DND-41 (cell line): ENCODE measurements around the gene MYLK.

ENCODE experiments used
- ATAC-seq: fragments of 200-7000 bp; cut with Tn5 transposase; 3 replicates; pipeline ENCODE4 v1.9.1; 2021; ENCODE audit warnings: low read depth; ENCODE audit not compliant: insufficient read depth
- DNase-seq: peaks from one replicate; pipeline ENCODE4 v3.0.0-alpha.2; 2020
- H2AFZ ChIP-seq: 2 replicates; pipeline ENCODE4 v1.6.0; 2012; ENCODE audit warnings: low read depth, low read length
- H3K27ac ChIP-seq: 2 replicates; pipeline ENCODE4 v1.5.1; 2012; ENCODE audit warnings: low read length, inconsistent platforms
- H3K27me3 ChIP-seq: fragments of 200-600 bp; sonication (generic); 2 replicates; pipeline ENCODE4 v1.6.0; 2012; ENCODE audit warnings: low read length, mild to moderate bottlenecking, inconsistent platforms; ENCODE audit not compliant: insufficient read depth, poor library complexity
- H3K36me3 ChIP-seq: 2 replicates; pipeline ENCODE4 v1.5.1; 2012; ENCODE audit warnings: low read length, inconsistent platforms; ENCODE audit not compliant: insufficient read depth
- H3K4me1 ChIP-seq: 2 replicates; pipeline ENCODE4 v1.5.1; 2012; ENCODE audit warnings: mild to moderate bottlenecking, low read length; ENCODE audit not compliant: insufficient read depth
- H3K4me2 ChIP-seq: 2 replicates; pipeline ENCODE4 v1.6.0; 2012; ENCODE audit warnings: mild to moderate bottlenecking, moderate library complexity, low read length, inconsistent platforms; ENCODE audit not compliant: insufficient read depth
- H3K4me3 ChIP-seq, 2 experiments: fragments of 200-600 bp in 1 of 2; shearing (Covaris generic) in 1 of 2; 2 replicates each; pipeline ENCODE4 v1.5.1; 2012 to 2016; ENCODE audit warnings: inconsistent platforms in 2 of 2, low read length in 2 of 2, mild to moderate bottlenecking in 2 of 2, low read depth in 1 of 2, moderate library complexity in 1 of 2
- H3K79me2 ChIP-seq: 2 replicates; pipeline ENCODE4 v1.6.0; 2012; ENCODE audit warnings: low read length, inconsistent platforms; ENCODE audit not compliant: insufficient read depth
- H3K9ac ChIP-seq: 2 replicates; pipeline ENCODE4 v1.6.0; 2012; ENCODE audit warnings: low read depth, mild to moderate bottlenecking, inconsistent platforms, low read length, moderate library complexity
- H3K9me3 ChIP-seq: 2 replicates; pipeline ENCODE4 v1.5.1; 2012; ENCODE audit warnings: low read length, moderate library complexity, mild to moderate bottlenecking, inconsistent platforms; ENCODE audit not compliant: insufficient read depth, severe bottlenecking
- H4K20me1 ChIP-seq: 2 replicates; pipeline ENCODE4 v1.6.0; 2012; ENCODE audit warnings: low read length; ENCODE audit not compliant: insufficient read depth
- EZH2 ChIP-seq: IDR thresholded peaks from 3 replicates; pipeline ENCODE4 v1.6.1; 2012; ENCODE audit warnings: borderline replicate concordance, low read depth, mild to moderate bottlenecking, moderate library complexity, low read length, inconsistent platforms; ENCODE audit not compliant: severe bottlenecking
- TF ChIP-seq, protein P1 (sequence below): IDR thresholded peaks from 2 replicates; pipeline ENCODE4 v1.5.1; 2012; ENCODE audit warnings: borderline replicate concordance, low read length, moderate library complexity, mild to moderate bottlenecking; ENCODE audit not compliant: poor library complexity, severe bottlenecking; ENCODE audit errors: extremely low read depth

MYLK gene

GRCh38 chr3:123689831-123690230 lies 194.3 kb downstream of the MYLK start:
- Histone ChIP-seq H3K27ac (no peak overlapping the region), H3K4me3 (no peak overlapping the region), H3K79me2 (no peaks in the 10 kb centered on the region), H2AFZ (no peak overlapping the region), H3K36me3 (no peaks in the 10 kb centered on the region), H3K27me3 (peaks cover 18% of the 10 kb centered on the region), H3K4me1 (no peaks in the 10 kb centered on the region), H4K20me1 (no peaks in the 10 kb centered on the region), H3K4me2 (no peak overlapping the region), H3K9ac (no peak overlapping the region), H3K9me3 (no peaks in the 10 kb centered on the region)
- TF ChIP-seq, protein P1, sequence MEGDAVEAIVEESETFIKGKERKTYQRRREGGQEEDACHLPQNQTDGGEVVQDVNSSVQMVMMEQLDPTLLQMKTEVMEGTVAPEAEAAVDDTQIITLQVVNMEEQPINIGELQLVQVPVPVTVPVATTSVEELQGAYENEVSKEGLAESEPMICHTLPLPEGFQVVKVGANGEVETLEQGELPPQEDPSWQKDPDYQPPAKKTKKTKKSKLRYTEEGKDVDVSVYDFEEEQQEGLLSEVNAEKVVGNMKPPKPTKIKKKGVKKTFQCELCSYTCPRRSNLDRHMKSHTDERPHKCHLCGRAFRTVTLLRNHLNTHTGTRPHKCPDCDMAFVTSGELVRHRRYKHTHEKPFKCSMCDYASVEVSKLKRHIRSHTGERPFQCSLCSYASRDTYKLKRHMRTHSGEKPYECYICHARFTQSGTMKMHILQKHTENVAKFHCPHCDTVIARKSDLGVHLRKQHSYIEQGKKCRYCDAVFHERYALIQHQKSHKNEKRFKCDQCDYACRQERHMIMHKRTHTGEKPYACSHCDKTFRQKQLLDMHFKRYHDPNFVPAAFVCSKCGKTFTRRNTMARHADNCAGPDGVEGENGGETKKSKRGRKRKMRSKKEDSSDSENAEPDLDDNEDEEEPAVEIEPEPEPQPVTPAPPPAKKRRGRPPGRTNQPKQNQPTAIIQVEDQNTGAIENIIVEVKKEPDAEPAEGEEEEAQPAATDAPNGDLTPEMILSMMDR, result no peak
- TF ChIP-seq EZH2, result no peak
- DNase-seq, result no peak
- ATAC-seq, result no peak

- H3K4me1 ChIP-seq, result no peaks in the 10 kb centered on the region
- no peaks in the 10 kb centered on the region for H3K36me3 ChIP-seq
- H3K9me3 ChIP-seq, result no peaks in the 10 kb centered on the region
- DNase-seq, result no peak
- H3K4me2 ChIP-seq, result no peak overlapping the region
- no peak overlapping the region for H3K9ac ChIP-seq
- H2AFZ ChIP-seq, result no peak overlapping the region
- H3K27me3 ChIP-seq, result peaks cover 21% of the 10 kb centered on the region
- TF ChIP-seq, protein P1, result no peak
- no peaks in the 10 kb centered on the region for H4K20me1 ChIP-seq
- ATAC-seq, result no peak
- no peaks in the 10 kb centered on the region for H3K79me2 ChIP-seq
- H3K27ac ChIP-seq, result no peak overlapping the region
- no peak overlapping the region for H3K4me3 ChIP-seq
These were observed 195.8 kb downstream of the MYLK start for GRCh38 chr3:123688241-123688747.

GRCh38 chr3:123687286-123687685 lies 196.8 kb downstream of the MYLK start:
- Histone ChIP-seq H3K9ac (no peak overlapping the region), H3K27ac (no peak overlapping the region), H3K4me3 (no peak overlapping the region), H3K4me2 (no peak overlapping the region), H3K4me1 (no peaks in the 10 kb centered on the region), H3K9me3 (no peaks in the 10 kb centered on the region), H3K27me3 (peaks cover 18% of the 10 kb centered on the region), H3K36me3 (no peaks in the 10 kb centered on the region), H3K79me2 (no peaks in the 10 kb centered on the region), H2AFZ (no peak overlapping the region), H4K20me1 (peaks cover 3% of the 10 kb centered on the region; the same call in 1 of the 2 replicates)
- ATAC-seq, result no peak
- DNase-seq, result no peak
- no peak for TF ChIP-seq EZH2
- TF ChIP-seq, protein P1, result no peak

DNA sequence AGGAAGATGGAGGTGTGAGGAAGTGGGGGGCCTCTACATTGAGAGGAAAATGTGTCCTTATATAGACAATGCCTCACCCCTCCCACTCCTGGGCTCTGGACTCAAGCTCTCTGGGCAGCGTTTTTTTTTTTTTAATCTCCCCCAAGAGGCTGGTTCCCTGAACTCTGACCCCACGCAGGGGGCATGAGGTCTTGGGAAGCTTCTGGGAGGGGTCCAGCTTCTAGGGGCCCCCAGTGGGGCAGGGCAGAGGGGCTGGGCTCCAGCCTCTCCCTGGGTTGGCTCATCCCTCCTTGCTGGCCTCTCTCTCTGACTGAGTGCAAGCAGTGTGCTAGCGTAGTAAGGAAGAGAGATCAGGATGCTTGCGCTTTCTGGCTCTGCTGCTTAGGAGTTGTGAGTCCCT lies 197.9 kb downstream of the MYLK start:
- Histone ChIP-seq H3K4me1 (no peaks in the 10 kb centered on the region), H3K9ac (no peak overlapping the region), H3K27me3 (peaks cover 16% of the 10 kb centered on the region), H4K20me1 (peaks cover 3% of the 10 kb centered on the region; the same call in 1 of the 2 replicates), H3K9me3 (no peaks in the 10 kb centered on the region), H3K27ac (no peak overlapping the region), H3K36me3 (no peaks in the 10 kb centered on the region), H3K4me3 (no peak overlapping the region), H3K79me2 (no peaks in the 10 kb centered on the region), H2AFZ (no peak overlapping the region), H3K4me2 (no peak overlapping the region)
- ATAC-seq, result no peak
- no peak for TF ChIP-seq EZH2
- TF ChIP-seq, protein P1, result no peak
- no peak for DNase-seq
